ENCODE measurements around the gene B4GALT2.
A peak's percentile ranks its signal among the peaks of the same experiment; 100 is the strongest.

Gene B4GALT2

GRCh38 chr1:43994794-43995790, 16.1 kb downstream of the B4GALT2 start:
- TF ChIP-seq CTCF (conservative IDR thresholded peaks at IDR 0.05; ENCODE audit: control insufficient read depth, insufficient read depth, low read depth, low read length): peak; percentile 51
- peak; percentile 47 for DNase-seq (ENCODE audit: low read depth)
- no peak overlapping the region for H3K4me3 ChIP-seq (ENCODE audit: control insufficient read depth, low read depth, low read length)

GRCh38 chr1:43995984-43996732, 17.1 kb downstream of the B4GALT2 start:
- no peak for DNase-seq (ENCODE audit: low read depth)
- TF ChIP-seq CTCF (conservative IDR thresholded peaks at IDR 0.05; ENCODE audit: control insufficient read depth, insufficient read depth, low read depth, low read length): no peak
- no peak overlapping the region for H3K4me3 ChIP-seq (ENCODE audit: control insufficient read depth, low read depth, low read length)

GRCh38 chr1:43996733-43997115, 17.7 kb downstream of the B4GALT2 start:
- TF ChIP-seq CTCF (conservative IDR thresholded peaks at IDR 0.05; ENCODE audit: control insufficient read depth, insufficient read depth, low read depth, low read length): no peak
- DNase-seq (ENCODE audit: low read depth): no peak

GRCh38 chr1:43997295-43997999, 18.4 kb downstream of the B4GALT2 start:
- TF ChIP-seq CTCF (conservative IDR thresholded peaks at IDR 0.05; ENCODE audit: control insufficient read depth, insufficient read depth, low read depth, low read length): no peak

More at GRCh38 chr1:43996733-43997115, 17.7 kb downstream of the B4GALT2 start:
- no peak overlapping the region for H3K4me3 ChIP-seq (ENCODE audit: control insufficient read depth, low read depth, low read length)

GRCh38 chr1:43998000-43998378, 19.0 kb downstream of the B4GALT2 start:
- H3K4me3 ChIP-seq (ENCODE audit: control insufficient read depth, low read depth, low read length): no peak overlapping the region
- no peak for TF ChIP-seq CTCF (conservative IDR thresholded peaks at IDR 0.05; ENCODE audit: control insufficient read depth, insufficient read depth, low read depth, low read length)
- no peak for DNase-seq (ENCODE audit: low read depth)

More at GRCh38 chr1:43997295-43997999, 18.4 kb downstream of the B4GALT2 start:
- DNase-seq (ENCODE audit: low read depth): no peak
- no peak overlapping the region for H3K4me3 ChIP-seq (ENCODE audit: control insufficient read depth, low read depth, low read length)

GRCh38 chr1:43999455-43999854, 20.4 kb downstream of the B4GALT2 start:
- TF ChIP-seq CTCF (conservative IDR thresholded peaks at IDR 0.05; ENCODE audit: control insufficient read depth, insufficient read depth, low read depth, low read length): no peak
- DNase-seq (ENCODE audit: low read depth): no peak
- no peak overlapping the region for H3K4me3 ChIP-seq (ENCODE audit: control insufficient read depth, low read depth, low read length)

Measured in fibroblast of mammary gland (primary cell).